Progenitor cell of endocrine pancreas (in vitro differentiated cells): Measurements from ENCODE around the gene NOLC1. TPM values are rescaled to one million over a fixed set of nuclear protein-coding genes. Genes with fewer than 3 reads are reported as not detected.
A peak's percentile ranks its signal among the peaks of the same experiment; 100 is the strongest.

Source experiments
- DNase-seq: peaks from one replicate; pipeline ENCODE4 v3.0.0; 2021; ENCODE audit warnings: low spot score; ENCODE audit not compliant: unreplicated experiment
- H3K27ac Mint-ChIP-seq: 2 replicates; pipeline ENCODE4 v1.8.0; 2021; ENCODE audit warnings: mild to moderate bottlenecking, moderate library complexity, mixed read lengths
- H3K27me3 Mint-ChIP-seq: 2 replicates; pipeline ENCODE4 v1.8.0; 2021; ENCODE audit warnings: mixed read lengths
- H3K36me3 Mint-ChIP-seq: 2 replicates; pipeline ENCODE4 v1.8.0; 2022; ENCODE audit warnings: mixed read lengths; ENCODE audit not compliant: insufficient read depth
- H3K4me1 Mint-ChIP-seq: 2 replicates; pipeline ENCODE4 v1.8.0; 2021; ENCODE audit warnings: low read depth, mixed read lengths
- H3K4me3 Mint-ChIP-seq: 2 replicates; pipeline ENCODE4 v1.8.0; 2021; ENCODE audit warnings: low read depth, mild to moderate bottlenecking, moderate library complexity, mixed read lengths
- H3K9me3 Mint-ChIP-seq: 2 replicates; pipeline ENCODE4 v1.8.0; 2021; ENCODE audit warnings: low read depth, mixed read lengths
- long read RNA-seq: library from polyadenylated mRNA; unstranded; transcript quantifications from one replicate; pipeline ENCODE4 v2.0.0, GENCODE V29; 2020
- total RNA-seq: library from RNA; stranded (reverse); gene quantifications from 2 replicates; pipeline ENCODE4 v1.2.1, GENCODE V29; 2021
- TF ChIP-seq, protein P1 (sequence below): fragments of 200-600 bp; sonication (generic); IDR thresholded peaks from one replicate; pipeline ENCODE4 v1.5.0; 2021; ENCODE audit warnings: antibody characterized with exemption, mild to moderate bottlenecking; ENCODE audit not compliant: unreplicated experiment

The NOLC1 gene
- total RNA-seq, result 64.7 and 68.9 TPM in 2 replicates
- long read RNA-seq, transcript NOLC1-209 (13 exons, 3,932 nt), result minor isoform, 29 of 214 reads
- long read RNA-seq, transcript NOLC1-202 (13 exons, 3,967 nt), result minor isoform, 9 of 214 reads
- long read RNA-seq, transcript NOLC1-207 (13 exons, 2,441 nt), result major isoform, 62 of 214 reads
- long read RNA-seq, partial matches to known transcripts, result 92 of 214 reads
- long read RNA-seq, other reads (novel, unspliced or antisense), result 22 of 214 reads

DNA sequence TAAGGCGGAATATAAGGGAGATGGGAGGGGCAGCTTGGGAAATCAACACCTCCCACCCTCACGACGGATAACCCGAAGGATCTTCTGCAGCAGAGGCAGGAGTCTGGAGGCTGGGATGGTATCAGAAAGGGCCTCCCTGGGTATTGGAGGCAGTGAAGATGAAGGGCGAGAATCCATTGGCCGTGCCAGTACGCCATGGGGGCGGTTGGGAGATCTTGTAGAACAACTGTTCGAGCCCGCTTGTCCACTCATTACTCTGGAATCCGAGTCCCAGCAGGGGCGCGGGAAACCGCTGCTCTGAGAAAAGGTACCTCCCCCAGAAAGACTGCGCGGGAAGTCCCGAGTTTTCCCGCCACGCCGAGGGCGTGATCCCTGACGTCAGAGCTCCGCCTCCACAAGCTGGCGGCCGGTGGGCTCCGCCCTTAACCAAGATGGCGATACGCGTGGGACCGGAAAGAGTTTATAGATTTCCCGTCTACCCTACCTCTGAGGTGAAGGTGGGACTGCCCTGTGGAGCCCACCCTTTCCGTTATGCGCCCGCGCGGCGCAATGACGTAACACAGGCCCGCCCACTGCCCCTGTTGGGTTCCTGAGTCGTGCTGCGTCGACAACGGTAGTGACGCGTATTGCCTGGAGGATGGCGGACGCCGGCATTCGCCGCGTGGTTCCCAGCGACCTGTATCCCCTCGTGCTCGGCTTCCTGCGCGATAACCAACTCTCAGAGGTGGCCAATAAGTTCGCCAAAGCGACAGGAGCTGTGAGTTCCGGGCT is at the start of gene NOLC1:
Gene NOLC1, plus strand, starts transcription at position 616 of the 771 bp plus-strand sequence. Its CDS starts 22 bp downstream, at position 638.
- H3K27ac Mint-ChIP-seq, result peak within 1 kb of the TSS; percentile 98
- H3K27me3 Mint-ChIP-seq, result no peaks in the 10 kb centered on the region
- DNase-seq, result peak; percentile 96
- H3K9me3 Mint-ChIP-seq, result no peaks in the 10 kb centered on the region
- H3K4me1 Mint-ChIP-seq, result peaks cover 16% of the 10 kb centered on the region
- TF ChIP-seq, protein P1, sequence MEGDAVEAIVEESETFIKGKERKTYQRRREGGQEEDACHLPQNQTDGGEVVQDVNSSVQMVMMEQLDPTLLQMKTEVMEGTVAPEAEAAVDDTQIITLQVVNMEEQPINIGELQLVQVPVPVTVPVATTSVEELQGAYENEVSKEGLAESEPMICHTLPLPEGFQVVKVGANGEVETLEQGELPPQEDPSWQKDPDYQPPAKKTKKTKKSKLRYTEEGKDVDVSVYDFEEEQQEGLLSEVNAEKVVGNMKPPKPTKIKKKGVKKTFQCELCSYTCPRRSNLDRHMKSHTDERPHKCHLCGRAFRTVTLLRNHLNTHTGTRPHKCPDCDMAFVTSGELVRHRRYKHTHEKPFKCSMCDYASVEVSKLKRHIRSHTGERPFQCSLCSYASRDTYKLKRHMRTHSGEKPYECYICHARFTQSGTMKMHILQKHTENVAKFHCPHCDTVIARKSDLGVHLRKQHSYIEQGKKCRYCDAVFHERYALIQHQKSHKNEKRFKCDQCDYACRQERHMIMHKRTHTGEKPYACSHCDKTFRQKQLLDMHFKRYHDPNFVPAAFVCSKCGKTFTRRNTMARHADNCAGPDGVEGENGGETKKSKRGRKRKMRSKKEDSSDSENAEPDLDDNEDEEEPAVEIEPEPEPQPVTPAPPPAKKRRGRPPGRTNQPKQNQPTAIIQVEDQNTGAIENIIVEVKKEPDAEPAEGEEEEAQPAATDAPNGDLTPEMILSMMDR, result no peak
- H3K4me3 Mint-ChIP-seq, result peak within 1 kb of the TSS; percentile 87
- H3K36me3 Mint-ChIP-seq, result peaks cover 10% of the 10 kb centered on the region

DNA sequence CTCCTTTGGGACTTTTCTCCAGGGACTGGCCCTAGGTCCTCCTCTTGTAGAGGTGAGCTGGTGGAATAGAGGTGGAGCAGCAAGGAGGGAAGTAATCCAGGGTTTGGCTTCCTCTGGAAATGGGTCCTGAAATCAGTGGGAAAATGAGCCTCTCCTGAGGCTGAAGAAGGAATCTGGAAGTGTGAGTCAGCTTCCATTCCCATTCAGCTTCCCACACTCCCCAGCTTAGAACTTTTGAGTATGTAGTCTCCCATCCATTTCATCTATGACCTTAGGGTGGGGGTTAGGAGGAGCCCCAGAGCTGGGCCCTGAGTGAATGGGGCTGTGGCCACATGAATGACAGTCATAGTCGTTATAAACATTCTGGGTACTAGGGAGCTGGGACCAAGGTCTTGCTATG is 49.8 kb upstream of the NOLC1 start:
- Mint-ChIP-seq H3K4me3 (no peak overlapping the region), H3K27me3 (no peaks in the 10 kb centered on the region), H3K4me1 (no peaks in the 10 kb centered on the region), H3K27ac (no peak overlapping the region), H3K36me3 (no peaks in the 10 kb centered on the region), H3K9me3 (no peaks in the 10 kb centered on the region)
- TF ChIP-seq, protein P1, result no peak
- no peak for DNase-seq

DNA sequence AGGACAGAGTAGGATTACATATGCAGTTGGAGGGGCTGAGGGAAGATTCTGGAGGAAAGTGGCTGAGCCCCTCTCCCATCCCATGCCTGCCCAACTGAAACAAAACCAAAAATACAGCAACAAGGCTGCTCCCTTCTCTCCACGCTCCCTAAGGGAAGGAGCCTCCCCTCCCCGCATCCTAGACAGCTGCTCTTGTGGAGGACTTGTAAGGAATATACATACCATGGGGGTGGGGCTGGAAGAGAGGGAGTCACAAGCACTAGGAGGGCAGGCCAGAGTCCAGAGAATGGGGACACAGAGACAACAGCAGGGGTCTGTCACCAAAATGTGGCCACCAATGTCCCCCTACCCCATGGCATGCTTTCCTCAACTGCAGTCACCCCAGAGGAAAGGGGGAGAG is 45.2 kb upstream of the NOLC1 start:
- DNase-seq, result no peak
- Mint-ChIP-seq H3K9me3 (no peaks in the 10 kb centered on the region), H3K4me3 (no peak overlapping the region), H3K4me1 (peaks cover 2% of the 10 kb centered on the region), H3K27me3 (no peaks in the 10 kb centered on the region), H3K27ac (peak overlapping the region; percentile 52), H3K36me3 (peaks cover 14% of the 10 kb centered on the region)
- TF ChIP-seq, protein P1, result no peak

DNA sequence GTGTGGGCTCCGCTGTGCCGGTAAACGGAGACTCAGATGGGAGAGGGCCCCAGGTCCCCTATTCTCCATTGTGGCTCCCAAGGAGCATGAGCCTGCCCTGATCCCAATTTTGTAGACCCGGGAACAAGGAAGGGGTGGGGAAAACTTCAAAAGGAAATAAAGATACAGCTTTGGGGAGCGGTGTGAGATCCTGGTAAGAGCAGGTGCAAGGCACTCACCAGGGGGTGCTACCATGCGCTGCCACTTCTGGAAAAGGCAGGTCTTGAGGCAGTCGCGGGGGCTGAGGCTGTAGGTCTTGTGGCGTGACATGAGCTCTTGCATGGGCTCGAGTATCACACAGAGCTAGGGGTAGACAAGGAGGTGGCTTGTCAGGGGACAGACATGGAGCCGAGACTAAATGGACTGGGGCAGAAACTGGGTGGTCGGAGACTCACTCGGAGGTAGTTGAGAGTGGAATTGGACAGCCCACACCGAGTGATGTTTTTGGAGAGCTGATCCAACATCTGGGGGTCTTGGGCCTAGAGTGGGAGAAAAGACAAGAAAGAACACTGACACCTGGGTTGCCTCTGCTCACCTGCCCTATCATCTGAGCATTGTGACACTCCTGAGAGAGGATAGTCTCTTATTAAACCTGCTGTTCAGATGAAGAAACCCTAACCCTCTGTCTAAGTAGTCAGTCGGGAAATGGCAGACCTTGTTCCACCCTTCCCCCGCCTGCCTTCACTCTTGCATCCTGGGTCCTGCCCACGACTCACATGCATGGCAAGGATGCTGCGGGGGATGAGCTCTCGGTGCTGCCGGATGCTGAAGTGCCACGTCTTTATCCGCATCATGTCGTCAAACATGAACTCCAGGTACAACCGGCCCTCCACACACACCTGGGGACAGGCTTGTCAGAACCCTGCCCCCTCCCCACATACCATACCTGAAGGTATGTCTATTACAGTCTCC is 42.7 kb upstream of the NOLC1 start:
- Mint-ChIP-seq H3K4me3 (no peak overlapping the region), H3K27ac (peak overlapping the region; percentile 52), H3K4me1 (peaks cover 16% of the 10 kb centered on the region), H3K27me3 (no peaks in the 10 kb centered on the region), H3K36me3 (peaks cover 14% of the 10 kb centered on the region), H3K9me3 (no peaks in the 10 kb centered on the region)
- no peak for DNase-seq
- TF ChIP-seq, protein P1, result no peak

DNA sequence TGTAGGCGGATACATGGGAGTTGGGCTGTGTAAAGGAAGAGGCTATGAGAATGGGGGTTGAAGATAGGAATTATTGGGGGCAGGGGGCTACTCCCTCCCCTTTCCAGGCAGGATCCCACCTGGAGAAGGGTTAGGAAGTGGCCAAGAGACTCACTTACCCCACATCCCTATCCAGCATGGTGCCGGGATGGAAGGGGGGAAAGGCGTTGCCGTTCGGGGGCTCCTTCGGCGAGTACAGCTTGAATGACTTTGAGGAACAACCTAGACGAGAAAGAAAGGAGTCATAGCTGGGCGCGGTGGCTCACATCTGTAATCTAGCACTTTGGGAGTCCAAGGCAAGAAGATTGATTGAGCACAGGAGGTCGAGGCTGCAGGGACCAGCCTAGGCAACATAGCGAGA is 40.9 kb upstream of the NOLC1 start:
- no peaks in the 10 kb centered on the region for H3K9me3 Mint-ChIP-seq
- peaks cover 25% of the 10 kb centered on the region for H3K4me1 Mint-ChIP-seq
- TF ChIP-seq, protein P1, result no peak
- H3K4me3 Mint-ChIP-seq, result no peak overlapping the region
- DNase-seq, result no peak
- no peak overlapping the region for H3K27ac Mint-ChIP-seq
- peaks cover 14% of the 10 kb centered on the region for H3K36me3 Mint-ChIP-seq
- no peaks in the 10 kb centered on the region for H3K27me3 Mint-ChIP-seq
